Left ventricle myocardium superior (tissue), 1 donor: ENCODE results near the gene ACVR1. TPM values are rescaled to one million over a fixed set of nuclear protein-coding genes. Genes with fewer than 3 reads are reported as not detected.
A peak's percentile ranks its signal among the peaks of the same experiment; 100 is the strongest.

Experiments
- ATAC-seq: fragments of 200-7000 bp; cut with Tn5 transposase; one replicate; pipeline ENCODE4 v1.9.1; 2020; ENCODE audit warnings: mild to moderate bottlenecking, moderate library complexity
- DNase-seq: peaks from one replicate; pipeline ENCODE4 v3.0.0-alpha.2; 2020
- intact Hi-C: fragments of 100-400 bp; cut with micrococcal nuclease; formaldehyde crosslinking; loops from one replicate; pipeline ENCODE4 v1.11.0; 2022
- long read RNA-seq: library from polyadenylated mRNA; unstranded; transcript quantifications from one replicate; pipeline ENCODE4 v2.0.0, GENCODE V29; 2021
- total RNA-seq: library from RNA; stranded (reverse); fragmentation: NEBNext Ultra II Directional; extraction: Animal tissue kit (Norgen Biotek cat#: 25700); gene quantifications from one replicate; pipeline ENCODE4 v1.2.1, GENCODE V29; 2021
- donor health status: DM: no; HTN: yes; CAD: no; lungs with severe emphysema.

ACVR1 gene
- 26.8 TPM for total RNA-seq
- long read RNA-seq, transcript ACVR1-207 (11 exons, 2,861 nt), result major isoform, 22 of 51 reads
- long read RNA-seq, partial matches to known transcripts, result 5 of 51 reads
- long read RNA-seq, other reads (novel, unspliced or antisense), result 24 of 51 reads

DNA sequence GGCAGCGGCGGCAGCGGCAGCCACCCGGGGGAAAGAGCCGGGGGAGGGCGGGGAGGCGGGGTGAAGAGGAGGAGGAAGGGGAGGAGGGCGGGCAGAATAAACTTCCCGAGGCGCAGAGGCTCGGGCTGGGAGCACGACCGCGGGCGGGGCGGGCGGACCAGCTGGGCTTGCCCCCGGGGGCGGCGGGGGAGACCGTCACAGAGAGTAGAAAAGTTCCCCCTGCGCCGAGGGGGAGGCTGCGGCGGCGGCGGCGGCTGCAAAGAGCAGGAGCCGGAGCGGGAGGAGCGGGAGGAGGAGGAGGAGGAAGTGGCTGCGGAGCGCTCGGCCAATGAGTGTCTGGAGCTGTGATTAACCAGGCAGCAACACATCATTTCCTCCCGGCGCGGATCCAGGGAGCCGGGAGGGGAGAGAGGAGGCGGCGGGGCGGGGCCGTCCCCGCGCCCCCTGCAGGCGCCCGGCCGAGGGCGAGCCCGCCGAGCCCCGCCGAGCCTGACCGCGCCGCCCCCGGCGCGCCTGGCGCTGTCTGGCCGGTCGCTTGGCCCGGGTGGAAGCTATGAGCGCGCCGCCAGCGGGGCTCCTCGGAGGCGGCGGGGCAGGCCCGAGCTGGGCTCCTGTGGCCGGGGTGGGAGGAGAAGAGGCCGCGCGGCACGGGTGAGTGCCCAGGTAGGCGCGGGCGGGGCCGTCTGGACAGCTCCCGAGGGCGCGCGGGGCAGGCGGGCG is at the start of gene ACVR1:
Gene ACVR1 (minus strand): TSS at position 265 of the 720 bp plus-strand sequence. CDS start 76,837 bp downstream, outside the sequence.
- intact Hi-C loops, result loop anchor here (10.0 kb wide), 1 partner anchor 91 kb away; no protein-coding TSS in a partner anchor
- peak; percentile 95 for ATAC-seq
- DNase-seq, result peak; percentile 97

- no peak for ATAC-seq
- intact Hi-C loops, result no loop called here
- no peak for DNase-seq
These were observed 48.9 kb upstream of the ACVR1 start for GRCh38 chr2:157925071-157925470.

DNA sequence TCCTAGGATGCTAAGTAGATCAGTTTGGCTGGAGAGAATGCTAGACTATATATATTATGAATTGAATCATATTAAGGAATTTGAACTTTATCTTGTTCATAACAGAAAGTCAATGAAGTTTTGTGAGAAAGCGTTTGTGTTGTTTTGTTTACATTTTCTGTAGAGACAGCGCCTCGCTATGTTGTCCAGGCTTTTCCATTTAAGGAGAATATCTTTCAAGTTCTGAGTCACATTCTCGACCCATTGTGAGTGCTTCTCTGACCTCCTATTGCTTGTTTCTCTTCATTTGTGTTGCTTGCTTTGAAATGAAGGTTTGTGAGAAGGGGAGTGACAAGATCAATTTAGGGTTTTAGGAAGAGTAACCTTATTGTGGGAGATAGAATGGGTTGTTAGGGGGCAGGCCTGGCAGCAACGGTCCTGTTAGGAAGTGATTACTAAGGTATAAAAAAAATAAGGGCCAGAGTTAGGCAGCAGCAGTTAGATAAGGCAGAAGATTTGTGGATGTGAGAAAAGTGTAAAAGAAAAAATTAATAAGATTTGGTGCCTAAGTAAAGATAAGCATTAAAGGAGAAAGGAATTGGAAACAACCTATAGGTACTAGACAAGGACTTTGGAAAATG is 47.6 kb upstream of the ACVR1 start:
- intact Hi-C loops, result no loop called here
- no peak for DNase-seq
- ATAC-seq, result no peak

GRCh38 chr2:157922815-157923214 is 46.7 kb upstream of the ACVR1 start:
- DNase-seq (no peak), ATAC-seq (no peak)
- intact Hi-C loops, result no loop called here

DNA sequence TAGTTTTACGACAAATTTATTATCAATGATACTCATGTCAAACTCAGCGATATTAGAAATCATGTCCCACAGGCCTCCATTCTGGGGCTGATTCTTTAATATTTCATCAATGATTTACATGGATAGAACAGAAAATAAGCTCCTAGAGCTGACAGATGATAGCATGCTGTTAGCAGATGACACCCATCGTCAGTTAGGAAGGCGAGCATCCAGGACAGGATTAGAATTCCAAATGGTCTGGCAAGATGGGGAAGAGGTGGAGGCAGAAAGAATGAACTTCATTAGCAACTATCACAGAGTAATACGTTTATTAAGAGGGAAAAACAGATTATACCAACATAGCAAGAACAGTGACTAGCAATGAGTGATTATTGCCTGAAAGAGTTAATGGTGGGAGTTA is 46.2 kb upstream of the ACVR1 start:
- no peak for DNase-seq
- no peak for ATAC-seq

GRCh38 chr2:157920736-157921135 is 44.6 kb upstream of the ACVR1 start:
- intact Hi-C loops, result no loop called here
- no peak for ATAC-seq
- DNase-seq, result no peak

More for the DNA sequence above, 46.2 kb upstream of the ACVR1 start:
- intact Hi-C loops, result no loop called here

DNA sequence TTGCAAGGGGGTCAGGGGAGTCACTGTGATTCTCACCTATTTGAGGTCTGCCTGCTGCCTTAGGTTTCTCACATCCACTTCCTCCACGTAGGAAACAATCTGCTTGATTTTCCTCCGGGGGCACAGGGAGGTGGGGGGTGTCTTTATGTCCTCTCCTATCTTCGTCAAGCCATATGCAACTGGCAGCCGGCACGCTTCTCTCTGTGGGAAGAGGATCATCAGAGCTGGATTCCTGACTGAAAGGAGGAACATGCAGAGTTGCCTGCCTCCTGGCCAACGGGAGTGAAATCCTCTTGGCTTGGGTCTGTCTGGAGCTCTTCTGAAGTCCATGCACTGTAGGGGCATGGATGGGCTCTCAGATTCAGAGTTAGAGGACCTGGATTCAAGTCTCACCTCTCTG is 43.1 kb upstream of the ACVR1 start:
- no peak for DNase-seq
- intact Hi-C loops, result no loop called here
- ATAC-seq, result no peak

GRCh38 chr2:157918319-157918718 is 42.2 kb upstream of the ACVR1 start:
- ATAC-seq (no peak), DNase-seq (no peak)
- intact Hi-C loops, result no loop called here

GRCh38 chr2:157911750-157912149 is 35.6 kb upstream of the ACVR1 start:
- no peak for DNase-seq
- ATAC-seq, result no peak
- intact Hi-C loops, result no loop called here

GRCh38 chr2:157911246-157911645 is 35.1 kb upstream of the ACVR1 start:
- intact Hi-C loops, result no loop called here
- DNase-seq (no peak), ATAC-seq (no peak)

- ATAC-seq (no peak), DNase-seq (no peak)
- intact Hi-C loops, result no loop called here
These were observed 29.0 kb upstream of the ACVR1 start for GRCh38 chr2:157905092-157905491.

DNA sequence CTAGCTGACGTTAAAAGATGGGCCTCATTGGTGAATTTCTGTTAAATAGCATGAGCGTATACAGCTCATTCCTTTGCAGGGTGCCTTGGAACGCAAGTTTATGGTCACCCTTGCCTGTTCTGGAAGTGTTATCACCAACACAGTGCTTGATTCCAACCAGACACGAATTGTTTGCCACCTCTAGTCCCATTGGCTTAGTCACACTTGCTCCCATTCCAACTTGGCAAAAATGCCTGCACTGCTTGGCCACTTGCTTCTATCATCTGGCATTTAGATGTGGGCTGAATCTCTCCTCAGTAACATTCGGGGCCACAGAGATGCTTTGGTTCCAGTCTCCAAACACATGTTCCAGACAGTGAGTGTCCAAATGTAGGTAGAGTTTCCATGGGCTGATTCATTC is 27.5 kb upstream of the ACVR1 start:
- peak; percentile 92 for ATAC-seq
- intact Hi-C loops, result no loop called here
- DNase-seq, result no peak

GRCh38 chr2:157903151-157903550 is 27.0 kb upstream of the ACVR1 start:
- ATAC-seq (no peak), DNase-seq (no peak)
- intact Hi-C loops, result no loop called here

DNA sequence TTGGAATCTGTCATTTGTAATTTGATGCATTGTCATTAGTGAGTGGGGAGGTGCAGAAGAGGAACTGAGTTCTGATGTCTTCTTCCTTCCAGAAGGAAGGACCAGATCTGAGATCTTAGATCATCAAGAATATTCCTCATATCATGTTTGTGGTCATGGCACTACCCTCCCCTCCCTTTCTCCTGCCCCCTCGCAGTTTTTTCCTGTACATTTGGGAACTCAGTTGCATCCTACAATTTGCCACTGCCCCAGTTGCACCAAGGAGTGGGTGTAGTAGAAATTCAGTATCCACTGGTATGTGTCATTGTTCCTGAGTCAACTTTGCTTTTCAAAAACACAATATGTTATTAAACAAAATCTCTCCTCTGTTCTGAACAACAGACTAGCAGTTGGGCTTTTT is 26.6 kb upstream of the ACVR1 start:
- DNase-seq (no peak), ATAC-seq (no peak)
- intact Hi-C loops, result no loop called here

- ATAC-seq (no peak), DNase-seq (no peak)
- intact Hi-C loops, result no loop called here
These were observed 25.2 kb upstream of the ACVR1 start for GRCh38 chr2:157901325-157901724.

DNA sequence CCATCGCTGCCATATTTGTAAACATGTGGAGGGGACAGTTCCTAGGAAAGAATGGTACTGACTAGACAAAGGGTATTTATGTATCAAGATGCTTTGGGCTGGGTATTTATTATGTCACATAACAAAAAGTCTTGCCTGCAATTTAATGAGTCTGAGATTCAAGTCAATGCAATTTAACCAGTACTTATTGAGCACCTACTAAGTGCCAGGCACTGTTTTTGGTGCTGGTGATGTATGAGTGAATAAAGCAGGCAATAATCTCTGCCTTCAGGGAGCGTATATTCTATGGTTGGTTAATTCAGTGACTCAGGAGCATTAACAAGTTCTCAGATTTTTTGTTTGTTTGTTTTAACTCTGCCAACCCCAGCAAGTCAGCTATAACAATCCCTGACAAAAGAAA is 24.6 kb upstream of the ACVR1 start:
- ATAC-seq (no peak), DNase-seq (no peak)
- intact Hi-C loops, result no loop called here

- ATAC-seq (no peak), DNase-seq (no peak)
- intact Hi-C loops, result no loop called here
These were observed 24.1 kb upstream of the ACVR1 start for GRCh38 chr2:157900203-157900602.

DNA sequence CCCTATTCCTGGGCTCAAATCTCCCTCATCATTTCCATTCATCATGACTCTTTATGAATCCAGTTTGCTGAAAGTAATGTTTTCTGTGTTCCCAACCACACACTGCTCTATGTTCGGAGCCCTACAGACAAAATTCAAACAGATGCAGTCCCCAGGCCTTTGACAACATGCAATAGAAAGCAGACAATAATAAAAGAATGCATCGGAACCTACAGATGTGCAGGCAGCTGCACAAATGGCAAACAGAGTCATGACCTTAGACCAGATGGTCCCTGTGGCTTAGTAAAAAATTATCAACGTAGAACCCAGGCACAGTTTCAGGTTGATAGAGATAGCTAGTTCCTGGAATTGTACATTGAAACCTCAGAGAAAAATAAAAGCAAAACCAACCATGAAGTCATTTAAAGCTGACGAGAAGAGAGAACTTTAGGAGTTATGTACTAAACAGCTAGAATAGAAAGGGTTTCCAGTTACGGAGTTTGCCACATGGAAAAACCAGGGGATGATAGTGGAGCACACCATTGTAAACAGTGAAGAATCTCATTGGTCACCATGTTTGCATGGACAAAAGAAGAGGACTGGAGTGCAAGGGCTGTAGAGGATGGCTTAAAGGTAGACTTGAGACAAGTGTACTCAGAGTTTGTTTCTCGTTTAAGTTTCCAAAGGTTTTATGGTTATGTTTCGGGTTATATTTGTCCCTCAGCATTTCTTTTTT is 23.2 kb upstream of the ACVR1 start:
- intact Hi-C loops, result no loop called here
- ATAC-seq, result no peak

GRCh38 chr2:157898591-157898996 is 22.5 kb upstream of the ACVR1 start:
- intact Hi-C loops, result no loop called here
- ATAC-seq (peak; percentile 73), DNase-seq (no peak)

More for the DNA sequence above, 23.2 kb upstream of the ACVR1 start:
- DNase-seq, result no peak
